HG03521 (cell line): Measurements from ENCODE around the gene RARB.

Experiments
- ATAC-seq: cut with Tn5 transposase; IDR thresholded peaks from one replicate; pipeline ENCODE4 v1.9.1; 2021; ENCODE audit warnings: mild to moderate bottlenecking, moderate library complexity; ENCODE audit not compliant: unreplicated experiment

RARB gene

GRCh38 chr3:25471081-25471768 is 43.2 kb downstream of the RARB start:
- ATAC-seq = no peak

GRCh38 chr3:25472153-25472552 is 44.1 kb downstream of the RARB start:
- no peak for ATAC-seq

- ATAC-seq = no peak
These were observed 44.7 kb downstream of the RARB start for GRCh38 chr3:25472731-25473130.

GRCh38 chr3:25473246-25473645 is 45.2 kb downstream of the RARB start:
- ATAC-seq = no peak

- no peak for ATAC-seq
These were observed 46.0 kb downstream of the RARB start for GRCh38 chr3:25474052-25474451.

- ATAC-seq = no peak
These were observed 48.6 kb downstream of the RARB start for GRCh38 chr3:25476639-25477038.

GRCh38 chr3:25478211-25478757 is 50.2 kb downstream of the RARB start:
- ATAC-seq = no peak

GRCh38 chr3:25478964-25479726 is 51.1 kb downstream of the RARB start:
- no peak for ATAC-seq

GRCh38 chr3:25479727-25480010 is 51.6 kb downstream of the RARB start:
- ATAC-seq = no peak

- no peak for ATAC-seq
These were observed 52.7 kb downstream of the RARB start for GRCh38 chr3:25480811-25481210.

GRCh38 chr3:25481386-25481785 is 53.3 kb downstream of the RARB start:
- ATAC-seq = no peak

- no peak for ATAC-seq
These were observed 55.4 kb downstream of the RARB start for GRCh38 chr3:25483456-25483855.

- ATAC-seq = no peak
These were observed 57.6 kb downstream of the RARB start for GRCh38 chr3:25485673-25486072.

- no peak for ATAC-seq
These were observed 58.9 kb downstream of the RARB start for GRCh38 chr3:25486932-25487331.

- no peak for ATAC-seq
These were observed 62.0 kb downstream of the RARB start for GRCh38 chr3:25489858-25490593.

- no peak for ATAC-seq
These were observed 65.2 kb downstream of the RARB start for GRCh38 chr3:25493246-25493645.

- no peak for ATAC-seq
These were observed 65.7 kb downstream of the RARB start for GRCh38 chr3:25493786-25494185.

- ATAC-seq = no peak
These were observed 67.2 kb downstream of the RARB start for GRCh38 chr3:25495304-25495703.

GRCh38 chr3:25495726-25496253 is 67.7 kb downstream of the RARB start:
- no peak for ATAC-seq

- no peak for ATAC-seq
These were observed 69.0 kb downstream of the RARB start for GRCh38 chr3:25497096-25497495.

- ATAC-seq = no peak
These were observed 72.7 kb downstream of the RARB start for GRCh38 chr3:25500706-25501210.
